GM08714 (cell line): Measurements from ENCODE around the gene CNNM4.
A peak's percentile ranks its signal among the peaks of the same experiment; 100 is the strongest.

Experiments used
- H3K4me3 ChIP-seq: fragments of 200-500 bp; sonication (Bioruptor generic); 2 replicates; pipeline ENCODE4 v1.5.1; 2014; ENCODE audit warnings: mild to moderate bottlenecking, low read length, inconsistent platforms
- ZNF274 ChIP-seq: IDR thresholded peaks from 2 replicates; pipeline ENCODE4 v1.6.1; 2012; ENCODE audit warnings: mild to moderate bottlenecking, low read depth, low read length

Gene CNNM4

GRCh38 chr2:96807127-96807471 lies 46.4 kb downstream of the CNNM4 start:
- H3K4me3 ChIP-seq = peak overlapping the region; percentile 1; the same call in 1 of the 2 replicates
- TF ChIP-seq ZNF274 = no peak

- TF ChIP-seq ZNF274 = no peak
- no peak overlapping the region for H3K4me3 ChIP-seq
These were observed 47.6 kb downstream of the CNNM4 start for GRCh38 chr2:96808176-96808837.

- H3K4me3 ChIP-seq = no peak overlapping the region
- no peak for TF ChIP-seq ZNF274
These were observed 48.6 kb downstream of the CNNM4 start for GRCh38 chr2:96809216-96809882.

- H3K4me3 ChIP-seq = no peak overlapping the region
- TF ChIP-seq ZNF274 = no peak
These were observed 49.5 kb downstream of the CNNM4 start for GRCh38 chr2:96809951-96810782.

DNA sequence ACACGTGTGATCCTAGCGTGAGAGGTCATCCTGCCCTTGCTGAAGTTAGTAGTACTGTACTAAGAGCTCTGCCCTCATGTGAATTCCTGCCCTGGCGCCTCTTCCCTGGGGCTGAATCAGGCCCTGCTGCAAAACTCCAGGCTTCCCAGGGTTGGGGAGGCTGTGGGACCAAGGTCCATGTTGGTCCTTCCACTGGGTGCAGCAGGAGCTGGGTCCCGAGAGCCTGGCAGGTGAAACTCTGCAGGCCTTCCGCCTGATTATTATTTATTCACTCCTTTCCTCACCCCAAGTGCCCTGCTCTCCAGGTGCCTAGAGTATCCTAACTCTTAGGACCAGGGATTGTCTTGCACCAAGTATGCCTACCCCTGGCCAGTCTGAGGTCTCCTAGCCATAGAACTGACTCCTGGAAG lies 50.1 kb downstream of the CNNM4 start:
- no peak for TF ChIP-seq ZNF274

DNA sequence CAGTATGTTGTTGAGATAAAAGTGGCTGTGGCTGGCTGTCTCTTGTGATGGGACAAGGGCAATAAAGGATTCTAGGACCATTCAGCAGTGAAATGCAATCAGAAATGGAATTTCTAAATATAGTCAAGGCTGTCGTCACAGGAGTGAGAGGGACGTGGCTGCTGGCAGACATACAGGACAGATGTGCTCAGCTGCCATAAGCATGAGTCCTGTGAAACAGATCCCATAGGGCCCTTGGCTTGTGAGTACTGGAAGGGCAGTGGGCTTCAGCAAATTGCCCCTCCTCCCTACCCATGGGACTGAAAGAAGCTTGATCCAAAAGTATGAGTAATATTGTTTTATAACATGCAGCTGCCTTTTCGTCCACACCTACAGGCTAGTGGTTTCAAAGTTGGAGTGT lies 51.2 kb downstream of the CNNM4 start:
- TF ChIP-seq ZNF274 = no peak
- no peak overlapping the region for H3K4me3 ChIP-seq

More for the DNA sequence above, 50.1 kb downstream of the CNNM4 start:
- H3K4me3 ChIP-seq = no peak overlapping the region

- no peak for TF ChIP-seq ZNF274
These were observed 53.0 kb downstream of the CNNM4 start for GRCh38 chr2:96813656-96814055.

DNA sequence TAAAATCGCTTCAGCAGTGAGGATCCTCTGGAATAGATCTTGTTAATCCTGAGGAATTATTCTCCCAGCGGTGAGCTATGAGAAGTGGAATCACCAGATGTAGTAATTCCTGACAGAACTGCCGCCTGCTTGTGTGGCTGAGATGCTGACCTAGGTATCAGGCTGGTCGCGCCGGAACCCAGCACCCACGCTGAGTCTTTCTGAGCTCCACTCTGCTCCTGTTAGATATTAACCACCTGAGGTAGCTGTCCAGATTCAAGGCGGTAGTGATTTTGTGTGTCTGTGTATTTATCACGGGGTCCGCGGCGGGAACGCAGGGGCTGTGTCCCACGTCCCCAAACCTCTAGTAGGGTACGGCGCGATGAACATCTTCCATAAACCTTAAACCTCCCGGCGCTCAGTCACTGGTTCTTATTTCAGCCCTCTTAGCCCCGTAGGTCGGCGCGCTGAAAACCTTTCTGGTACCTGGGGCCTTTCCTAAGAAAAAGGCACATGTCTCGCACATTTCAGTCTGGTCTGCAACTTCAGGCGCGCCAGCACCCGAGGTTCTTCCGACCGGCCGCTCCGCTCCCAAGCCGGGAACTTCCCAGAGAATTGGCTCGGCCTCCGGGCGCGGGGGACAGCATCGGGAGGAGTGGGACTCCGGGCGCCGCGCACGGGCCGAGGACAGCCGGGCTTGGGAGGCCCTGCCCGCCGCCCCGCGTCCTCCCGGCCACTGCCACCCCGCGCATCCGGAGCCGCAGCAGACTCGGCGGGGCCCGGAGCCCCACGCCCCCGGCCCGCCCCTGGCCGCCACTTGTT lies 54.8 kb downstream of the CNNM4 start:
- H3K4me3 ChIP-seq = peak overlapping the region; percentile 88
- TF ChIP-seq ZNF274 = no peak

More at GRCh38 chr2:96813656-96814055, 53.0 kb downstream of the CNNM4 start:
- no peak overlapping the region for H3K4me3 ChIP-seq

DNA sequence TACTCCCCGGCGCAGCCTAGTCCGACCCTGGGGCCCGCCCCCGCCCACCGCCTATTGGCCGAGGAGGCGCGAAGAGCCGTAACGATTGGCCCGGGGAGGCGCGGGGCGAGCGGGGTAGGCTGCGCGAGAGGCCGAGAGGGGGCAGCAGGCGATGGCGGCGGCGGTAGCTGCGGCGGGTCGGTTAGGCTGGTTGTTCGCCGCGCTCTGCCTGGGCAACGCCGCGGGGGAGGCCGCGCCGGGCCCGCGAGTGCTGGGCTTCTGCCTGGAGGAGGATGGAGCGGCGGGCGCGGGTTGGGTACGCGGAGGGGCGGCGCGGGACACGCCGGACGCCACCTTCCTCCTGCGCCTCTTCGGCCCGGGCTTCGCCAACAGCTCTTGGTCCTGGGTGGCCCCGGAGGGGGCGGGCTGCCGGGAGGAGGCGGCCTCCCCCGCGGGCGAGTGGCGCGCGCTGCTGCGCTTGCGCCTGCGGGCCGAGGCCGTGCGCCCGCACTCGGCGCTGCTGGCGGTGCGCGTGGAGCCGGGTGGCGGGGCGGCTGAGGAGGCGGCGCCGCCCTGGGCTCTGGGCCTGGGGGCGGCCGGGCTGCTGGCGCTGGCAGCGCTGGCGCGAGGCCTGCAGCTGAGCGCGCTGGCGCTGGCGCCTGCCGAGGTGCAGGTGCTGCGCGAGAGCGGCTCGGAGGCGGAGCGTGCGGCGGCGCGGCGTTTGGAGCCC lies 55.6 kb downstream of the CNNM4 start, which contains the start of gene CNNM3:
TSS of gene CNNM3 (plus strand) at position 142 of the 709 bp plus-strand sequence. CDS start at position 152, 10 bp downstream.
- peak within 1 kb of the TSS; percentile 88 for H3K4me3 ChIP-seq
- no peak for TF ChIP-seq ZNF274

DNA sequence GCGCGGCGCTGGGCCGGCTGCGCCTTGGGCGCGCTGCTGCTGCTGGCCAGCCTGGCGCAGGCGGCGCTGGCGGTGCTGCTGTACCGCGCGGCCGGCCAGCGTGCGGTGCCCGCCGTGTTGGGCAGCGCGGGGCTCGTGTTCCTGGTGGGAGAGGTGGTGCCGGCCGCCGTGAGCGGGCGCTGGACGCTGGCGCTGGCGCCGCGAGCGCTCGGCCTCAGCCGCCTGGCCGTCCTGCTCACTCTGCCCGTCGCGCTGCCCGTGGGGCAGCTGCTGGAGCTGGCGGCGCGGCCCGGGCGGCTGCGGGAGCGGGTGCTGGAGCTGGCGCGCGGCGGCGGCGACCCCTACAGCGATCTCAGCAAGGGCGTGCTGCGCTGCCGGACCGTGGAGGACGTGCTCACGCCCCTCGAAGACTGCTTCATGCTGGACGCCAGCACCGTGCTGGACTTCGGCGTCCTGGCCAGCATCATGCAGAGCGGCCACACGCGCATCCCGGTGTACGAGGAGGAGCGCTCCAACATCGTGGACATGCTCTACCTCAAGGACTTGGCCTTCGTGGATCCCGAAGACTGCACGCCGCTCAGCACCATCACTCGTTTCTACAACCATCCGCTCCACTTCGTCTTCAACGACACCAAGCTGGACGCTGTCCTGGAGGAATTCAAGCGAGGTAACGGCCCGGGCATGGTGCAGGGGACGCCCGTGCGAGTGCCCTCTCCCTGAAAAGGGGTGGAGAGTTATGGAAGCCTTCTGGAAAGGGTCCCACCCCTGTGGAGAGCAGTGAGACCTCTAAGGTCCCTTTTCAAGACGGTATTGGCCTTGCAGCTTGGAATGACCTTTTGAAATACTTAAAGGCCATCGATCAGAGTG lies 56.4 kb downstream of the CNNM4 start:
- peak overlapping the region; percentile 74 for H3K4me3 ChIP-seq
- TF ChIP-seq ZNF274 = no peak

DNA sequence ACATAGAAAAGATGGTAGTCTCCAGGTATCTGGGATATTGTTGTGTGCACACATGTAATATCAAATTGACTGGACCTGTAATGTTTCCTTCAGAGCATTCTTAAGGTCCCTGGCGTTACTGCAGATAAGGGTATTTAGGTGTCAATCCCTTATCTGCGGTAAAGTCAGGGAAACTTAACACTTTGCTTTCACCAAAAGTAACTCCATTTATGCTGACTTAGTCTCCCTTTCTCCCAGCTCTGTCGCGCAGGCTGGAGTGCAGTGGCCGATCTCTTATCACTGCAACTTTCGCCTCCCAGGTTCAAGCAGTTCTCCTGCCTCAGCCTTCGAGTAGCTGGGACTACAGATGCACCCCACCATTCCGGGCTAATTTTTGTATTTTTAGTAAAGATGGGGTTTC lies 57.2 kb downstream of the CNNM4 start:
- peak overlapping the region; percentile 74 for H3K4me3 ChIP-seq
- TF ChIP-seq ZNF274 = no peak

DNA sequence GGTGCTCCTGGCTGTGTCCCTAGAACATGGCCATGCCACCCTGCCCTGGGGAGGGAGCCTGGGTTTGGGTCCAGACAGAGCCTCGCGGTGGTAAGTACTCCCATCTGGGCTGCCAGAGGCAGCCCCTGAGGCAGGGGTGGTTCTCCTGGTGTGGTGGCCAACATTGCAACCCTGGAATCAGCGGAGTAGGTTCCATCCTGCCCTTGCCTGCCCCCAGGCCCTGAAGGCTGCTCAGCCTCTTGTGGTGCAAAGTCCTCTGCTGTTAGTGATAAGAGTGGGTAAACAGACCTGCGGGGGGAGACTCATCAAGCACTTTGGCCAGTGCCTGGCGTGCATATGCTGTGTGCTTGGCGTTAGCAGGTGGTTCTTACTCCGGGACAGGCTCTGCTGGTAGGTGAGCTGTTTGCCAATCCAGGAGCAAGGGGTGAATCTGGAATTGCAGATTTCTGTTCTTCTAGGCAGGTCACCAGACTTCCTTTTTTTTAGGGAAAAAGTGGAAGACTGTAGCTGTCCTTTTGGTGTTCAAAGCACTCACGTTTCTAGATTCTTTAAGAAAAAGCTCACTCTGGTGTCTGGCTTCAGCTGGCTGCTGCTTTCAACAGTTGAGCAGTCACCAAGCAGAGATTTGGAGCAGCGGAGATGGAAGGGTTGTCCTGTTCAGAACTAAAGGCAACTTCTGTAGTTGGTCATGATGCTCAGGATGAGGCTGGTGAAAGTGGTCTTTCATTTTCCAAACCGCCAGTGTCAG lies 58.6 kb downstream of the CNNM4 start:
- no peak overlapping the region for H3K4me3 ChIP-seq

More for the DNA sequence above, 58.6 kb downstream of the CNNM4 start:
- TF ChIP-seq ZNF274 = no peak
